Keratinocyte (primary cell): ENCODE data around the gene MGMT.

Source experiments
- CTCF ChIP-seq, 3 experiments: IDR thresholded peaks in 1 of 3; conservative IDR thresholded peaks in 1 of 3; optimal IDR thresholded peaks in 1 of 3; 2 replicates in 2 of 3; 3 replicates in 1 of 3; pipeline versions ENCODE3 to v1.5.1; 2011; ENCODE audit warnings: low read length in 3 of 3, mild to moderate bottlenecking in 3 of 3, moderate library complexity in 2 of 3, control low read depth in 1 of 3, inconsistent platforms in 1 of 3; ENCODE audit not compliant: insufficient read depth in 2 of 3; ENCODE audit errors: extremely low read depth in 1 of 3
- EZH2 ChIP-seq: IDR thresholded peaks from one replicate; pipeline ENCODE4 v1.6.1; 2012; ENCODE audit warnings: inconsistent platforms, mild to moderate bottlenecking, low read length, moderate library complexity

- no peak for TF ChIP-seq CTCF (optimal IDR thresholded peaks at IDR 0.05 in 1 of 3, IDR thresholded peaks at IDR 0.05 in 1 of 3, conservative IDR thresholded peaks at IDR 0.05 in 1 of 3; ENCODE audit: extremely low read depth in 1 of 3, insufficient read depth in 2 of 3, low read length in 3 of 3)
- TF ChIP-seq EZH2 = no peak
Measured at GRCh38 chr10:129517680-129518057, 50.6 kb downstream of the MGMT start.
